Body of pancreas (tissue), 4 donors: ENCODE results near the gene SSRP1. TPM values are rescaled to one million over a fixed set of nuclear protein-coding genes. Genes with fewer than 3 reads are reported as not detected.

Experiments used
- ATAC-seq: fragments of 150-250 bp; one replicate; pipeline ENCODE4 v1.9.1; 2016
- DNase-seq, 4 donors: peaks; one replicate each; pipeline ENCODE4 v3.0.0-alpha.2; 2019
- H3K27ac ChIP-seq, 4 donors: fragments of 200-600 bp; sonication (generic); 1 replicate in 3 of 4; 2 replicates in 1 of 4; pipeline versions ENCODE4 v1.5.1 to v1.6.1; 2016 to 2019; ENCODE audit warnings: mild to moderate bottlenecking in 1 of 4, mixed read lengths in 1 of 4, moderate library complexity in 1 of 4
- H3K27me3 ChIP-seq, 2 donors: fragments of 200-600 bp; sonication (generic); one replicate each; pipeline ENCODE4 v1.6.0; 2016; ENCODE audit warnings: mild to moderate bottlenecking in 1 of 2
- H3K36me3 ChIP-seq, 2 donors: fragments of 200-600 bp; sonication (generic); replicated peaks in 1 of 2; 2 replicates each; pipeline ENCODE4 v1.5.1; 2016; ENCODE audit warnings: low read depth in 2 of 2; ENCODE audit not compliant: insufficient read depth in 1 of 2
- H3K4me1 ChIP-seq: fragments of 200-600 bp; sonication (generic); one replicate; pipeline ENCODE4 v1.6.0; 2016
- H3K4me3 ChIP-seq, 2 donors: fragments of 200-600 bp; sonication (generic); 1 replicate in 1 of 2; 2 replicates in 1 of 2; pipeline ENCODE4 v1.5.1; 2016 to 2019
- H3K9me3 ChIP-seq, 3 donors: fragments of 200-600 bp; sonication (generic); 1 replicate in 2 of 3; 2 replicates in 1 of 3; pipeline ENCODE4 v1.5.1; 2016
- CTCF ChIP-seq, 7 experiments: fragments of 450-650 bp in 4 of 7; fragments of 200-600 bp in 3 of 7; sonication (generic) in 3 of 7; IDR thresholded peaks; one replicate each; pipeline ENCODE4 v1.5.1; 2016 to 2019; ENCODE audit warnings: antibody characterized with exemption in 7 of 7
- POLR2A ChIP-seq, 3 donors: fragments of 450-650 bp; IDR thresholded peaks; one replicate each; pipeline ENCODE4 v1.6.1; 2016; ENCODE audit warnings: antibody characterized with exemption in 3 of 3, mild to moderate bottlenecking in 2 of 3
- WGBS, 2 donors: methylation state at CpG; one replicate each; pipeline ENCODE4 v1.1.5; 2017; 5-methylcytosine and 5-hydroxymethylcytosine counted together
- intact Hi-C: fragments of 100-400 bp; cut with DNase I; formaldehyde crosslinking; loops from one replicate; pipeline ENCODE4 v1.15.1; 2023
- total RNA-seq, 2 donors: library from RNA; depleted of rRNA; stranded (reverse); fragments of >200 nt; gene quantifications; one replicate each; pipeline ENCODE4 v1.1.0, GENCODE V29; 2016

Gene SSRP1
- total RNA-seq, 2 donors from 2014 or later: 44.2 to 51.9 TPM

- no peak for TF ChIP-seq CTCF (IDR thresholded peaks at IDR 0.05)
- TF ChIP-seq POLR2A (IDR thresholded peaks at IDR 0.05): no peak
- Histone ChIP-seq H3K36me3 (peaks cover 8 to 11% of the 10 kb centered on the region in 2 donors), H3K27ac (peak overlapping the region; percentile 84 to 97 (median 92)), H3K27me3 (no peaks in the 10 kb centered on the region), H3K9me3 (no peaks in the 10 kb centered on the region), H3K4me3 (no peak overlapping the region), H3K4me1 (peaks cover 92% of the 10 kb centered on the region)
- 59 to 91% methylated on average over 5 to 22 of the region's 26 CpGs for WGBS, 2 donors
- no peak for ATAC-seq
- intact Hi-C loops: no loop called here
- peak in 1 of 4 donors; percentile 32 for DNase-seq
Measured at GRCh38 chr11:57313071-57313787, 22.5 kb downstream of the SSRP1 start.

GRCh38 chr11:57312511-57313021 lies 23.1 kb downstream of the SSRP1 start:
- no peak for TF ChIP-seq POLR2A (IDR thresholded peaks at IDR 0.05)
- peak in 1 of 7 experiments; percentile 24 for TF ChIP-seq CTCF (IDR thresholded peaks at IDR 0.05)
- no peaks in the 10 kb centered on the region for H3K9me3 ChIP-seq
- peaks cover 90% of the 10 kb centered on the region for H3K4me1 ChIP-seq
- peak overlapping the region; percentile 84 to 97 (median 92) for H3K27ac ChIP-seq
- intact Hi-C loops: no loop called here
- 73 to 83% methylated on average over 1 to 10 of the region's 10 CpGs for WGBS, 2 donors
- H3K4me3 ChIP-seq: no peak overlapping the region
- DNase-seq: peak in 2 of 4 donors; percentile 47 to 56
- ATAC-seq: no peak
- no peaks in the 10 kb centered on the region for H3K27me3 ChIP-seq
- H3K36me3 ChIP-seq: peaks cover 8 to 11% of the 10 kb centered on the region in 2 donors

- H3K27me3 ChIP-seq: no peaks in the 10 kb centered on the region
- no peak for TF ChIP-seq CTCF (IDR thresholded peaks at IDR 0.05)
- peak; percentile 86 to 93 (median 90) for TF ChIP-seq POLR2A (IDR thresholded peaks at IDR 0.05)
- intact Hi-C loops: no loop called here
- peak overlapping the region; percentile 84 to 97 (median 92) for H3K27ac ChIP-seq
- DNase-seq: peak; percentile 95 to 98 (median 98)
- WGBS, 2 donors: 1% methylated on average over 14 to 29 of the region's 31 CpGs
- no peak overlapping the region for H3K4me3 ChIP-seq
- peak; percentile 93 for ATAC-seq
- peaks cover 3 to 6% of the 10 kb centered on the region in 2 donors for H3K36me3 ChIP-seq
- H3K4me1 ChIP-seq: peaks cover 81% of the 10 kb centered on the region
- no peaks in the 10 kb centered on the region for H3K9me3 ChIP-seq
Measured at GRCh38 chr11:57311109-57311936, 24.4 kb downstream of the SSRP1 start.

GRCh38 chr11:57310630-57311086 lies 25.0 kb downstream of the SSRP1 start:
- intact Hi-C loops: no loop called here
- WGBS, 2 donors: 12 to 16% methylated on average over 5 to 6 of the region's 6 CpGs
- peak; percentile 46 for ATAC-seq
- peak; percentile 83 to 94 (median 88) for DNase-seq
- peak overlapping the region; percentile 84 to 97 (median 92) for H3K27ac ChIP-seq
- no peaks in the 10 kb centered on the region for H3K27me3 ChIP-seq
- no peak overlapping the region for H3K4me3 ChIP-seq
- TF ChIP-seq CTCF (IDR thresholded peaks at IDR 0.05): no peak
- no peak for TF ChIP-seq POLR2A (IDR thresholded peaks at IDR 0.05)
- peaks cover 3 to 6% of the 10 kb centered on the region in 2 donors for H3K36me3 ChIP-seq
- H3K4me1 ChIP-seq: peaks cover 81% of the 10 kb centered on the region
- H3K9me3 ChIP-seq: no peaks in the 10 kb centered on the region
